CD4-positive, alpha-beta T cell treated with Interleukin-1 beta for 1 hour (primary cell): ENCODE measurements around the gene ZNF408.
"Not testable (repeated sequence)": the region's sequence is repeated elsewhere in the genome, so short reads cannot be mapped to it uniquely, and the experiment has no call there.

Experiments used
- DNase-seq, 2 donors: peaks; one replicate each; pipeline ENCODE4 v3.0.0-alpha.2; 2020 to 2022

Gene ZNF408

DNA sequence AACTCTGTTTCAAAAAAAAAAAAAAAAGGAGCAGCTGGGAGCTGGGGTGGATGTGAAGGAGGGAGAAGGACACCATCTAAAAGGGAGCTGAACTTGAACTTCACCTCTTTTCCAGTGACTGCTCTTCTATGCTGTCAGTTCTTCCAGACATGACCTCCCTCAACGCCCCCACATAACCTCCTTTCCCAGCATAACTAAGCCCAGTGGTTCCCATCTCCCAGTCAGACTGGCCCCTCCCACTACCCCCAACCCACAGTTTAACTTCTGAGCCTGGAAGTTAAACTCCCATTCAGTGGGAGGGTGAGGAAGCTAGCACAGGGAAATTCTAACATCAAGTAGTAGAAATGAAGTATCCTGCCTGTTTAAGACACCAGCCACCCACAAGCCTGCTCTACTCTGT lies 2.2 kb upstream of the ZNF408 start:
- DNase-seq: no peak

DNA sequence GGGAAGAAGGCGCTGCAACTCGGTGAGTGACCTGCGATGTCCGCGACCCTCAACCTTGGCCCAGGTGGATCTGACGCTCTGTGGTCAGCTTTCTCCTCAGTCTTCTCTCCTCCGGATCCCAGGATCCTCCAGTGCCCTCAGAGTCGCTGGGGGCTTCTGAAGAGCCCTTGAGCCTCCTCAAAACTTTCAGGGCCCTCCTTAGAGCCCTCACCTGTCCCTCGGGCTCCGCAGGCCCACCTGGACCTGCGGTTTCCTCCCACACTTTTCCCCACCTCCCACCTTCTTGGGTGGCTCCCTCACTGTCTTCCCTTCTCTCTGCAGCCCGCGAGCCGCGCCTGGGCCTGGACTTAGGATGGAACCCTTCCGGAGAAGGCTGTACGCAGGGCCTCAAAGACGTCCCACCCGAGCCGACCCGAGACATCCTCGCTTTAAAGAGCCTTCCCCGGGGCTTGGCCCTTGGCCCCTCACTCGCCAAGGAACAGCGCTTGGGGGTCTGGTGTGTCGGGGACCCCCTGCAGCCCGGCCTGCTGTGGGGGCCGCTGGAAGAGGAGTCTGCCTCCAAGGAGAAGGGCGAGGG lies 335 bp downstream of the ZNF408 start:
- no peak for DNase-seq

GRCh38 chr11:46705070-46705688 lies 4.3 kb downstream of the ZNF408 start:
- no peak for DNase-seq

DNA sequence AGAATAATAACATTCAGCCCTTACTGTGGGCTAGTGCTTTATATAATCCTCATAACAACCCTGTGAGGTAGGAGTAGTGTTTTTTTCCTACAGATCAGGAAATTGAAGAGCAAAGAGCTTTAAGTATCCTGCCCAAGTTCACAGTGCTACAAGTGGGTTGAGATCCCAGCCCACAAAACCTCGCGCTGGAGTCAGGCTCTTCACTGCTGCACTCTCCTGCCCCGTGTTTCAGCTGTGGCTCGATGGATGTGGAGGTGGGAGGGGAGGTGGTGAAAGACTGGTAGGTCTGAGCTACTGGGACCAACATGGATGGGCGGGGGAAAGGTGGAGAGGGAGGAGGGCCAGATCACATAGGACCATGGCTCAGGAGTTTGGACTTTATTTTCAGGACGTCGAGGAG lies 6.1 kb downstream of the ZNF408 start:
- DNase-seq: no peak

DNA sequence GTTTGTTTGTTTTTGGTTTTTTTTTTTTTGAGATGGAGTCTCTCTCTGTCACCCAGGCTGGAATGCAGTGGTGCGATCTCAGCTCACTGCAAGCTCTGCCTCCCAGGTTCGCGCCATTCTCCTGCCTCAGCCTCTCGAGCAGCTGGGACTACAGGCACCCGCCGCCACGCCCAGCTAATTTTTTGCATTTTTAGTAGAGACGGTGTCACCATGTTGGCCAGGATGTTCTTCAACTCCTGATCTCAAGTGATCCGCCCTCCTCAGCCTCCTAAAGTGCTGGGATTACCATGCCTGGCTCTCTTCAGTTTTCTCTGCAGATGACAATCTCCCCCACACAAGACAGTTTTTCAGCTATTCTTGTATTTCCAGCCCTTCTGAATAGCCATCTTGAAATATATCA lies 8.5 kb downstream of the ZNF408 start:
- not testable (repeated sequence) for DNase-seq

GRCh38 chr11:46710821-46711269 lies 10.0 kb downstream of the ZNF408 start:
- DNase-seq: no peak

GRCh38 chr11:46711303-46711702 lies 10.5 kb downstream of the ZNF408 start:
- DNase-seq: no peak

DNA sequence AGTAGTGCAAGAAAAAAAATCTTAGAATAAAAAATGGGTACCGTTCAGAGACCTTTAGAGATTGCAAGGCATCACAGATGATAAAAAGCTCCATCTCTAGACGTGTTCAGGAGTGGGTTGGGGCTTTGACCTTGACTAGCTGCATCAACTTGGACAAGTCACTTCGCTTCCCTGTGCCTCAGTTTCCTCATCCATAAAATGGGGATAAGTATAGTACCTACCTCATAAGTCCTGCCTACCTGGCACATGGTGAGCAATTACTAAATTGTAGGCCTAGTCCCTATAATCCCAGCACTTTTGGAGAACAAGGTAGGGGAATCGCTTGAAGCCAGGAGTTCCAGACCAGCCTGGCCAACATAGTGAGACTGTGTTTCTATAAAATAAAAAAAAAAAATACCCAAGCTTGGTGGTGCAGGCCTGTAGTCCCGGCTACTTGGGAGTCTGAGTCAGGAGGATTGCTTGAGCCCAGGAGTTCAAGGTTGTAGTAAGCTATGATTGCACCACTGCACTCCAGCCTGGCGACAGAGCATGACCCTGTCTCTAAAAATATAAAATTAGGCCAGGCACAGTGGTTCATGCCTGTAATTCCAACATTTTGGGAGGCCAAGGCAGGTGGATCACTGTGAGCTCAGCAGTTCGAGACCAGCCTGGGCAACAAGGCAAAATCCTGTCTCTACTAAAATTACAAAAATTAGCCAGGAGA lies 12.2 kb downstream of the ZNF408 start:
- no peak for DNase-seq

GRCh38 chr11:46717825-46718154 lies 17.0 kb downstream of the ZNF408 start:
- not testable (repeated sequence) for DNase-seq

- no peak for DNase-seq
These were observed 17.6 kb downstream of the ZNF408 start for GRCh38 chr11:46718155-46719019.

GRCh38 chr11:46719048-46719542 lies 18.3 kb downstream of the ZNF408 start, which contains the start of gene F2:
Gene F2 (plus strand): TSS chr11:46719213. CDS start chr11:46719236, 23 bp downstream.
- DNase-seq: no peak

DNA sequence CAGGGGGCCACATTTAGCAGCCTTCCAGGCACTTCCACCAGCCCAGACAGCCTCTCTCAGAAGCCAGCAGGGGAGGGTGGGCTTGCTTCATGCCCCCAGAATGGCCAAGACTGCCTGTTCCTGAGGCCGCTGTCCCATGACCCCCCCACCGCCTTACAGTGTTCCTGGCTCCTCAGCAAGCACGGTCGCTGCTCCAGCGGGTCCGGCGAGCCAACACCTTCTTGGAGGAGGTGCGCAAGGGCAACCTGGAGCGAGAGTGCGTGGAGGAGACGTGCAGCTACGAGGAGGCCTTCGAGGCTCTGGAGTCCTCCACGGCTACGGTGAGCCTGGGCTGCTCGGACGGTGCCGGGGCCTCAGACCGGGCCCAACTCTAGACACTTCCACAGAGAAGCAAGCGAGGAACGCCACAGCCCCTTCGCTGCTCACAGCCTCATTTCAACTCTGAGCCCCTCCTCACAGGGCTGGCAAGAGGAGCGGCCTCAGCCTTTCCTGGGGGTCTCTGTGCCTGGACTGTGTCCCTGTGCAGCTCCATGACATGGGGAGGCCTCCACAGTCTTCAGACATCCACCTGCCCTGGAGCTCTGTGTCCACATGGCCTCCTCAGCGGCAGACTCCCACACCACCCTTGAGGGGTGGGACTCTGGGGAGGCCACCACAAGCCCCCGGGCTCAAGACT lies 18.9 kb downstream of the ZNF408 start:
- no peak for DNase-seq

DNA sequence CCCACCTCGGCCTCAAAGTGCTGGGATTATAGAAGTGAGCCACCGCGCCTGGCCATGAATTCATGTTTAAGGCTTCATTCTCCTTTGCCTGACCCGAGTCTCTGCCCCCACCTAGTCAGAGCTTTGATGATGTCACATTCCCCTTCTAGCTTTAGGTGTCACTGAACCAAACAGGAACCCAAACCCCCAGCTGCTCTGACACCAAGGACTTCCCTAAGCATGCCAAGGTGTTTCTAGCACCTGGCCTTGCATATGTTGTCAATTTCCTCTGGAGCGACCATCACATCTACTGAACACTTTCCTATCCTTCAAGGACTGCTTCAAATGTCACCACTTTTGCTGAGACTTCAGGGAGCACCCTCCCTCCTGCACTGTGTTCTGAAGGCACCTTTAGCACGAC lies 20.5 kb downstream of the ZNF408 start:
- no peak for DNase-seq

DNA sequence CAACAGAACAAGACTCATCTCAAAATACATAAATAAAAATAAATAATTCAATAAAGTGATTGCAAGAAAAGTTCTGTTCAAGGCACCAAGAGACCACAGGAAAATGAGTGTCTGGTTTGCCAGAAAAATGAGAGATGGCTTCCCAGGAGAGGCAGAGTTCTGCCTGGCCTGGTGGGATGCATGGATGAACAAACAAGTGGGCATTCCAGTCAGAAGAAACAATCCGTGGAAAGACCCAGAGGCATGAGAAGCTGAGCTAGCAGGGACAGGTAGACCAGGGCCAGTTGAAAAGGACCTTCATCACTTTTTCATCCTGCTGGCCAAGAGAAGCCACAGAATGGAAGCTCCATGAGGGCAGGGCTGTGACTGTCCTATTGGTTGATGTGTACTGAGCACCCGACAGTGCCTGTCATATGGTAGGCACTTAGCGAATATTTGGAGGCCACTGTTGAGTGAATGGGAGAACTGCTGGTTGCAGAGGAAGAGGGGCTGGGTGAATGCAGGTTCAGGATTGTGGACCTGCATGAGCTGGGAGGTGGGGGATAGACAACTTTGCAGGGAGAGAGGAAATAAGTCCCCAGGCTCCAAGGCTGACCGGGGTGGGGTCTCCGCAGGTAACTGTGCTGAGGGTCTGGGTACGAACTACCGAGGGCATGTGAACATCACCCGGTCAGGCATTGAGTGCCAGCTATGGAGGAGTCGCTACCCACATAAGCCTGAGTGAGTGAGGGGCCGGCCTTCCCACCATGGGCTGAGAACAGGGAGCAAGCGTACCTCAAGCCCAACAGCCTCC lies 21.9 kb downstream of the ZNF408 start:
- DNase-seq: no peak

- DNase-seq: no peak
These were observed 22.5 kb downstream of the ZNF408 start for GRCh38 chr11:46723359-46723680.

- no peak for DNase-seq
These were observed 23.3 kb downstream of the ZNF408 start for GRCh38 chr11:46724088-46724487.

GRCh38 chr11:46725338-46726205 lies 24.7 kb downstream of the ZNF408 start:
- no peak for DNase-seq

DNA sequence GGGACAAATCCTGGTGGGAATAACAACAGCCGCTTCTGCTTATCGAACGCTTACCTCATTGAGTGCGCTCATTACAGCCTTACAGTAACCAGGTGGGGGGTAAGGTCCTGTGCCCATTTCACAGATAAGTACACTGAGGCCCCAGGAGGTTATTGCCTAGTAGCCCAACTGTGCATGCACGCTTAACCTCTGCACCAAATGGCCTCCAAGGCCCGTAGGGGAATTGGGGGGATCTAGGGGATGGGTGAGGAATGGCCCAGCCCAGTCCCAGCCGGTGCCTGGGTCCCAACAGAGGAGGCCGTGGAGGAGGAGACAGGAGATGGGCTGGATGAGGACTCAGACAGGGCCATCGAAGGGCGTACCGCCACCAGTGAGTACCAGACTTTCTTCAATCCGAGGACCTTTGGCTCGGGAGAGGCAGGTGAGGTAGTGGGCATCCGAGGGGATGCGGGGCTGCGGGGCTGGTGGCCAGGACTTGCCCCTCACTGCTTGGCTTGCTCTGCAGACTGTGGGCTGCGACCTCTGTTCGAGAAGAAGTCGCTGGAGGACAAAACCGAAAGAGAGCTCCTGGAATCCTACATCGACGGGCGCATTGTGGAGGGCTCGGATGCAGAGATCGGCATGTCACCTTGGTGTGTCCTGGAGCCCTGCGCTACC lies 25.5 kb downstream of the ZNF408 start:
- no peak for DNase-seq

DNA sequence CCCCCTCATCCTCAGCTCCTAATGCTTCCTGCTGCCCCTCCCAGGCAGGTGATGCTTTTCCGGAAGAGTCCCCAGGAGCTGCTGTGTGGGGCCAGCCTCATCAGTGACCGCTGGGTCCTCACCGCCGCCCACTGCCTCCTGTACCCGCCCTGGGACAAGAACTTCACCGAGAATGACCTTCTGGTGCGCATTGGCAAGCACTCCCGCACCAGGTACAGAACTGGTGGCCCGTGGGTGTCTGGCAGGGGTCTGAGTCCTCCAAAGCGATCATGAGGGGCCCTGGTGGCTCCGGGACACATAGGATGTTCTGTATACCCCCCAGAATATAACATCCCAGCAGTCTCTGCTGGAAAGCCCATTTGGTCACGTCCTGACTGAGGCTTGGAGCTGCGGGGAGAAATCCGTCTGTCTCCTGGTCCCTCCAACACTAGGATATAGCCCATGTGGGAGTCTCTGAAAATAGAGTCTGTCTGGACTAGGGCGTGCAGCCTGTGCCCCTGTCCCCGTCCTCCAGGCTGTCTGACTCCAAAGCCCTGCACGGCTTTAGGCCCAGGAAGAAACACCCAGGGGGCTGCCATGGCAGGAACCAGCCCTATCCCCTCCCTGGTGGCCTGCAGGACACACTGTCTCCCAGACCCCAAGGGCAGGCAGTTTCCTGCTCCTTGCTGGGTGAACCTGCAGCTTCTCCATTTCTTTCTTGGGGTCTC lies 27.3 kb downstream of the ZNF408 start:
- DNase-seq: no peak

- DNase-seq: no peak
These were observed 27.8 kb downstream of the ZNF408 start for GRCh38 chr11:46728659-46729040.
